IPS-11a (cell line): ENCODE measurements around the gene SH3YL1.

Experiments
- H3K4me3 ChIP-seq: one replicate; pipeline ENCODE4 v1.5.1; 2013; ENCODE audit warnings: low read depth, low read length, control low read depth

SH3YL1 gene

DNA sequence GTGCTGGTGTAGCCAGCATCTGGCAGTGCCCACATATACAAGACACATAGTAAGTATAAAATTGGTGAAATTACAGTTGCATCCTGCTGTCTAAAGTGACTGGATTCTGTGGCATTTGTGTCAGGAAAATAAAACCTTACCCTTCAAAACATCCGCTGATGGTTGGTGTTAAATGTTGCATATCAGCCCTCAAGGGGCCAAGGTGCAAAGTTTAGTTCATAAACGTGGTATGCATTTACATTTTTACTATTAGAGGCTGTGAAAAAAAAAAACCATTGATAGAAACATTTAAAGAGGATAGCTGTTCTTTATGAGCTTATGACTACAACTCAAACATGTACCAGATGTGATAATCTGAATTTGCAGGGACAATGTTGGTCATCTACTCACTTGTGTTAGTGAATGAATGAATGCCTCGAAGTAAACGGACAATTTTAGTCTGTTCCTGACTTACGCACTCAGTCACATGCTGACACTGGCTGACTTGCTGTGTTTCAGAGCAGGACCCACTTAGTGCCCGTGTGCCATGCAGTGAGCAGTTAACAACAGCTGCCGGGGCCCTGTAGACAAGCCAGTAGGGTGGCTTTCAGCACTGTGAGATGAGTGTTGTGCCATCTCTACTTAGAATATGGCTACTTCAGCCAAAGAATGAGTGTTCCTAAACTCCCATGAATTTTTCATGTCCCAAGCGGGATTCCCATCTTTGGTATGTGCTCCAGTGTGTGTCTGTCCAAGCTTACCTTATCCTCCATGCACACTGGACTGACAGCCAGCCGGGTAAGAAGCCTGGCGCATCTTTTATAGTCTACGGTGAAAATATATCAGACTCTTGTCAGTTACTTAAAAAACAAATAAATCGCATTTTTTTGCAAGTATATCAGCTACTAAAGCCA, 18.8 kb upstream of the SH3YL1 start:
- no peak overlapping the region for H3K4me3 ChIP-seq

DNA sequence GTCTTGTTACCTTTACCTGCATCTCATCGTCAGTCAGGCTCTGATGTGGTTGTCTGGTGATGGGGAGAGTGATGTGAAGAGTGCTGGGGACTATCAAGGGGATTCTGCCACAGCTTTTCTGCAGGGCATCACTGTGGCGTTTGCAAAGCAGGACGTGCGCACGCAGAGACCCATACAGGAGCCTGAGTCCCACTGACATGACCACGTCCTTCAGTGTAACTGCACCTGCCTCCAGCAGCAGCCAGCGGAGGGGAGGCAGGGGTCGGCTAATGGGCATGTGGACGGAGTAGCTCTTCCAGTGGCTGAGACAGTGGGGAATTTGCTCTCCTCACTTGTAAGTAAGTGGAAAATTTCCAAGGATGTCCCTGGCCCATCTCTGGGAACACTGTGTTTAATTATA, 17.5 kb upstream of the SH3YL1 start:
- no peak overlapping the region for H3K4me3 ChIP-seq

DNA sequence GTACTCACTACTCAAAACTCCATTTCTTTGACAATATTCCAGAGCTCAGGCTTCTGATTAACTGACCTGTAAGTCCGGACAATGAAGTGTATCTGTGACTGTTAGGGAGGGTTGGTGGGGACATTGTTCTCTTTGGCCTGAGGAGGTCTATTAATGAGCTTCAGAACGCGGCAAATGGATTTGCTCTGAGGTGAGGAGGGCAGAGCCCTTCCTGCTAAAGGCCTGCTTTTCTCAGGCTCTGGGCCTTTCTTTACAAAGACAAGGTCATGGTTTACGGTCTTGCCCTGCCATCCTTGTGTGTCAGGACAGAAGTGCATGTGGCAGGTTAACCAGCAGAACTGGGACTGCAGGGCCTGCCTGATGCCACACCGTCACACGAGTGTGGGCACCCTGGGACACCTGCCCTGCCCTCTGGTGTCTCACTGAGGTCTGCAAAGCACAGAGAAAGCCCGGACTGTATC, 16.8 kb upstream of the SH3YL1 start:
- H3K4me3 ChIP-seq, result no peak overlapping the region

DNA sequence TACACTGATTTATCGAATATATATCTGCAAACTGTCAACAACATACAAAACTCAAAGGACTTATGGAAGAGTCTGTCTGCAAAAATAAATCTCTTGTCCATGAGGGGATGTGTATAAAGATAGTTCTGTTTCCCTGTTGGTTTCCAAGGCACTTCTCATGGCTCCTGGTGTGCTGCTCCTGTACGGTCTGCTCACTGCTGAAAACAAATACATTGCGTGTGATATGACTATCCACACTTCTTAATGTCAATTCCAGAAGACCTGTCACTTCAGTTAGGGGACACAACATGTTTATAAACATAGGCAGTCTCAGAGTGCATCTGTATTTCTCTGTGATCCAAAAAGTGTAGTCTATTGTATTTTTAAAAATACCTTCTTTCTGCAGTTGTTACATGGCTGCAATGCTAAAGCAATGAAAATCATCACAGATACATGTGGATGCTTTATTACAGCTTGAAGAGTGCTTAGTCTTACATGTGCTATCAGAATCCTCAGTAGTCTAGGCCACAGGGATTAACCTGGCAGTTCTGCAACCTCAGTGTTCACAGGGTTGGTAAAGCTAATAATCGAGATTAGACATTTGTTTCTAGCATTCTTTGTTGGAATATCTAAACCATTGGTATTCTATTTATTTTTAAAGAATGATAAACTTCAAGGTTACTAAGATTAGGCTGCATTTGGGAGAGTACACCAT, 16.3 kb upstream of the SH3YL1 start:
- H3K4me3 ChIP-seq, result no peak overlapping the region

DNA sequence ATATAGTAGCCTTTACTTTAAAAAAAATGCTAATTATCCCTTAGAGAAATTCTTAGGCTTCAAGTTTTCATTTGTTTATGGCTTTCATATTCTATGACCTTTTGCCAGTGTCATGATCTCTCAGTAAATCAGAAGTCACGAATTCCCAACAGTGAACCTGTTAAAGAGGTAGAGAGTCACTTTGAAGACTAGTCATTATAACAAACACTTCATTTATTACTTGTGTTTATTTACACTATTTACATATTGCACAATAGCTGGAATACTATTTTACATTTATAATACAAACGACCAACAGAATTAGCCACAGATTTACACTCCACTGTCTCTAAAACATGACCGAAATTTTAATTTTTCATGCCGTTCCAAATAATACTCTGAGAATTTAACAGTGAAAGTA, 15.5 kb upstream of the SH3YL1 start:
- H3K4me3 ChIP-seq, result no peak overlapping the region

DNA sequence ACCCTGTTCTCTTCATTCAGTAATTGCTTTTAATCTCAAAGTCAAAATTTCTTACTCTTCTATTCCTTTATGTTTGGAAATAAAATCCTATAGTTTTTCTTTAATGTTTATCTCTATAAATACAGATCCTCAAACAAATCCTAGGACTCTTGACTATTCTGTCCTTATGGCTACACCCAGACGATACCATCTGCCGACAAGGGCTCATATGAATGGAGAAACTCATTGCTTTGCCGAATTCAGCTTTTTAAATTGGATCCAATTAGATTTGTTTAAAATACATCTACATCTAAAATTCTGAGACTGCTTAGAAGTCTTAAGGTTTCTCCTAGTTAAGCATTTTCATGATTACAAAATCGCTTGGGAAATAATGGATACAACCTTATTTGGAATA, 15.1 kb upstream of the SH3YL1 start:
- H3K4me3 ChIP-seq, result no peak overlapping the region

DNA sequence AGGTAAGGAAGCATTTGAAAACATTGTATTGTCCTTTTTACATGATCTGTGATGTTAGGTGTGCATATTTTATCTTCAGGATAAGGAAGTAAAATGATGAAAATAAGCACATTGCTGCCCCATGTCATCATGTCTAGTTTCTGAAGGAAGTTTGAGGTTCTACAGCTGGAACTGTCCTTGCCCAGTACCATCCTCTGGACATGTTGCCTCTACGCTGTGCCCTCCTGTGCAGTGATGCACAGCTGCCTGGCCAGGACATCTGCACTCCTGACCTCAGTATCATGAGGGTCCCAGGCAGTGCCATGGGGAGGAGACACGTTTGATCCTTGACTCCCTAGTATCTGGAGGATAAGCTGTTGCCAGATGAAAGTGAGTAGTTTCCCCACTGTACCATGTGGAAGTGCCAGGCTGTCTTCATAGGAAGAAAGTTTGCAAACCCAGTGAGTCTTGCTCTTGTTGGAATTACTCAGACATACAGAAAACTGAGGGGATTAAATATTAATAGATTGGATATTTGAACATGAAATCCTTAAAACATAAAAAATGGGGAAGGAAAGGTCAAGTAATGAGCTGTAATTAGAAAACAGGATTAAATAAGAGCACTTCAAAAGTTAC, 14.6 kb upstream of the SH3YL1 start:
- H3K4me3 ChIP-seq, result no peak overlapping the region

DNA sequence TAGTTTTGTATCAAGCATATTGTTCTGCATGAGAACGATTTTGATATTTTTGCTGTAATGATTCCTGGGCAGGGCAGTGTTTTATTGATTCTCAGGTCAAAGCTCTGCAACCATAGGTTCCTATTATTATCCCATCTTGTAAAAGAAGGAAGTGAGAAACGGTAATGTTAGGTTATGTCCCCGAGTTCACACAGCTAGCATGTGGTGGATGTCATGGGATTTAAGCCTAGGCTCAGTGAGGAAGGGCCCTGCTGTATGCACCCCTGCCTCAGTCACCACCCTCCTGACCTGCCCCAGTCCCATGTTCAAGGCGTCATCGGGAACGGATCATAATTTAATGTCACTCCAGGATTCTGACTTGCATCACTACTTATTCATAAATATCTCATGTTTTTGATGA, 11.6 kb upstream of the SH3YL1 start:
- no peak overlapping the region for H3K4me3 ChIP-seq

DNA sequence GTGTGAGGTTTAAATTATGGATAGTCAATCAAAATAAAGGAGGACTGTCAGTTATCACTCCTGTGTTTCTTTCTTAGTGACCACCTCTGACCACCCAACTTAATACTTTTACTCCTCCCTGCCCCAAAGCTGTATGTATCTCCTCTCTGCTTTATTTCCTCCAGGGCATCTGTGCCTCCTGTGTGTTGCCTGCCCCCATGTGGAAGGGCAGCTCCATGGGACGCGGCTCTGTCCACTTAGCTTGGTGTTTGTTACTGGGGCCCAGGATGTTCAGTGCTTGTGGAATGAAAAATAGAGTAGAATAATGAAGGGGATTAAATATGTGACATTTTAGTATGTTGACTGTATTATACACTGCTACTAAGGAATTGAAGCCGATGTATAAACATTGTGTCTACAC, 10.7 kb upstream of the SH3YL1 start:
- no peak overlapping the region for H3K4me3 ChIP-seq

DNA sequence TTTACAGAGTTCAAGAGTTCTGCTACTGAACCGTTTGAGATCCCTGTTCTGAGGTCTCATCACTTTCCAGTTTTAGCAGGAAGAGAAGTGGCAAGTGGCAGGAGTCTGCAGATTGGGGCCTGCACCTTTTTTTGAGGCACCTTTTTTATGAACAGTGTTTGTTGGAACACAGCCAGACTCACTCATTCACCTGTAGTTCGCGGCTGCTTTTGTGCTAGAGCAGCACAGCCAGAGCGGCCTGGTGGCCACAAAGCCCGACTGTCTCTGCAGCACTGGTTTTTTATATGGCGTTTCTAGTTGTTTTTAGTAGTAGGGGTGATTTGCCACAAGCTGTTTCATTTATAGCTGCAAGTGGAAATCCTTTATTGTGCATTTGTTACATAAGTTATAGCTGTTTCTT, 9.5 kb upstream of the SH3YL1 start:
- no peak overlapping the region for H3K4me3 ChIP-seq

DNA sequence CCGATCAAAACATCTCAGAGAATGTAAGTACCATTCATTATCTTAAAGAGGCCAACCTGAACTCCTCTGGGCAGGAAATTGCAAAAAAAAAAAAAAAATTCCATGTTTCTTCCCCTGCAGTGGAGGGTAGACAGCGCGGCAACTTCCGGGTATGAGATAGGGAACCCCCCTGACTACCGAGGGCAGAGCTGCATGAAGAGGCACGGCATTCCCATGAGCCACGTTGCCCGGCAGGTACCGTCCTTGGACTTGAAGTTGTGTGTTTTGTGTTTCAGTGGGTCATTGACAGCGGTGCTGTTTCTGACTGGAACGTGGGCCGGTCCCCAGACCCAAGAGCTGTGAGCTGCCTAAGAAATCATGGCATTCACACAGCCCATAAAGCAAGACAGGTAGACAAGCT, 8.1 kb upstream of the SH3YL1 start:
- H3K4me3 ChIP-seq, result no peak overlapping the region

DNA sequence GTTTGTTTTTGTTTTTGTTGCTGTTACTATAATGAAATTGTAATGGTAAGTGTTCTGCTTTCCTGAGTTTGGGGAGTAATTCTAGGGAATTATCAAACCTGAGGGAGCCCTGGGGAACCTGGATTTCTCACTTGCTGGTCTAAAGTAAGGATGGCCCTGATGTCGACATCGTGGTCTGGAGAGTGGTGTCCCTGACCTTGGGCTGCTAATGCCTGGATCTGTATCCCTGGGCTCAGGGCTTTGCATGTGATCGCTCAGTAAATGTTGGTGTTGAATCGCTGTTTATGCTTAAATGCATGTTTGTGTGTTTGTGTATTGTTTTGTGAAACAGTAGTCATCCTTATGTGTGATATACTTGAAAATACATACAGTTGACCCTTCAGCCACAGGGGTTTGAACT, 7.0 kb upstream of the SH3YL1 start:
- no peak overlapping the region for H3K4me3 ChIP-seq

DNA sequence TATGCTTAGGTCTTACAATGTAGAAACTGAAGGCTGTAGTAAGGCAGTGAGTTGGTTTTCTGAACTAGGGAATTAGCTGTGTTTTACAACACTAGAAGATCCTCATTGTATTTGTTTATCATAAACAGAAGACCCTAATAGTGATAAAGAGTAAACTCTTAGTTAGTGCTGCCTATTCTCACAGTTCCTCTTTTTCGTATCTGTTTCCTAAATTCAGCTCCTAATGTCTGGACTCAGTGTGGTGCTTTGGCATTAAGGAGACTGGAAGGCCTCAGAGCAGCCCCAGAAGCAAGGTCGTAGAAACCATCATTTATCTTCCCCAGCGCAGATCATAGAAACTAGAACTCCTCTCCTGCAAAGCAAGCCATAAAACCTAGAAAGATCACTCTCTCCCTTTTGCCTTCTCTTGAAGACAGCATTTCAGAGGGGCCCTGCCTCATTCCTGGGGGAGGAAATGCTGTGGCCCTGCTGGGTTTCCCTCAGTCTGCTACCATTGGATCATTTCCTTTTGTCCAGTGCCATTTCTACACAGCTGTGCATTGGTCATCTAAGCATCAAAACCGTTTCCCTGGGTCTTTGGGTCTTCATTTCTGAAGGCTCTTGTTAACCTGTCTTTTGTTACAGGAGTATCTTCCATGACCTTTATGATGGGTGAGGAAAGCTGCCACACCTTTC, 5.7 kb upstream of the SH3YL1 start:
- H3K4me3 ChIP-seq, result no peak overlapping the region

DNA sequence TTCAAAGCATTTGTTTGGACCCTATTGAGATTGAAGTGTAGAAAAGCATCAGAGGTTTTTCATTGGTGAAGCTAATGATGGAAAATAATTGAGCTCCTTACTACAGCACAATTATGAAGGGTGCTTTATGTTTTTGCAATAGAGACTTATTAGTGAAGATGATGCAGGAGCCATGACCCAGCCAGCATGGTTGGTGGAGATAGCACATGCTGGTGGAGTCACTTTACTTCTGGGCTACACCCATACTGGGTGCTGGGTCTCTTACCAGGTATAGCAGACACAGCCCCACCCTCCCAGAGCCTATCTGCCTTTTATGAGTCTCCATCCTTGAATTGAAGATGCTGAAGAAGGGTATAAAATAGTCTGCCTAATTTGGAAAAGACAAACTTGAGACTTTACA, 4.5 kb upstream of the SH3YL1 start:
- H3K4me3 ChIP-seq, result no peak overlapping the region

DNA sequence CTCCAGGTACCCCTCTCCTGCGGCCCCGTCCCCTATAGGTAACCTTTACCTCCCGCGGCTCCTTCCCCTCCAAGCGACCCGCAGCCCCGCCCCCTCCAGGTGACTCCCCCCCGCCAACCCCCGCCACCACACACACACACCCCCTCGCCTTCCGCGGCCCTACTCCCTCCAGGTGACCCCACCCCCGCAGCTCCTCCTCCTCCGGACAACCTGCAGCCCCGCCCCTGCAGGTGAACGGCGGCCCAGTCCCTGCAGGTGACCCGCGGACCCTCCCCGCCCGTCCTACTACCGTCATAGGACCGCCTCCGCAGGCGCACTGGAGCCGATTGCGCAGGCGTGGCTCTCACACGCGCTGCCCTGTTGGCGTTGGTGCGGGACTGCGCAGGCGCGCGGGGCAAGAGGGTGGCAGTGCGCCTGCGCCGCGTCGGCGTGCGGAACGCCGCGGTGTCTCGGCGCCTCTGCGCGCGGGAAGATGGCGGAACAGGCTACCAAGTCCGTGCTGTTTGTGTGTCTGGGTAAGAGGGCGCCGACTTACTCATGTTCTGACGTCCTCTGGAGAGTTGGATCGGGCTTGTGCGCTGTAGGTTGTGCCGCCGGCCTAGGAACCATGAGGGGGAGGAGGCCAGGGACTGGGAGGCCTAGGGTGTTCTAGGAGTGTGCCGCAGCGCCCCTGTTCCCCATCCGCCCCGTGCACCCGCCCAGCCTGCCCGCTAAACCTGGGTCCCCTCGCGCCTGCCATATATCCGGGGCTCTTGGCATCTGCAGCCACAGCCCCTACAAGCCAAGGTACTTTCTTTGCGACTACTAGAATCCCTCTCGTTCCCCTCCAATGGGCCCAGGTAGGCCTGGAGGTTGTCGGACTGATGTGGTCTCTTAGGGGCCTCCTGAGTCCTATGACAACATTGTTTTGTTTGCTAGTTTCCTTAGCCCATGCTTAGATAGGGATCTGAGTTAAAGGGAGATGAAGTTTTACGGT, 949 bp upstream of the SH3YL1 start, which contains the start of gene ACP1:
Gene ACP1, plus strand, starts transcription at position 455 of the 976 bp plus-strand sequence. Its CDS starts 18 bp downstream, at position 473.
- H3K4me3 ChIP-seq, result peak within 1 kb of the TSS; percentile 98

DNA sequence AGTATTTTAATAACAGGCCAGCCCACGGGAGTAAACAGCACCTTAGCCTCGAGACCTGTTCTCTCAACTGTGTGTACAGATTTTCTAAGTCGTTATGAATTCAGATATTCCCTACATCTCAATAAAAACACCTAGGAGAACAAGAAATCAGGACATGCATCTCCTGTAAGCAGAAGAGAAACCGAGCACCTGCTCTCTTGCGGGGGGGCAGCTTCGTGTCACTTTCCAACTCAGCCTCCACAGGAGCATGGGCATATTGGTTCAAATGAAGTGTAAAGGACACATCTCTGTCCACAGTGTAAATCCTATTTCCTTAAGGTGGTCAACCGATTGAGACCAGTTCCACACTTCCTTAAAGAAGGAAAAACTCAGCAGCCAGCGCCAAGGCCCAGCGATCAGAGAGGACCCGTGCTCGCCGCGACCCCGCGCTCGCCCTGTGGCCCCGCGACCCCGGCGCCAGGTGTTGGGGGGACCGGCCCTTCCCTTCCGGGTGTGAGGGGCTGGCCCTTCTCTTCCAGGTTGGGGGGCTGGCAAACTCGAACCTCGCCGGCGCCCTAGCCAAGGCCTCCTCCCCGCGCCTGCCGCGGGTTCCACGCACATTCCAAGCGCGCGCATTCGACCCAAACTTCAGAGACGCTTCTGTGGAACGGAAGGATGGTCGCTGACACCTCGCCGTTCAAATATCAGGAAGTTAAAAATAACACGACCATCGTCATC, 652 bp downstream of the SH3YL1 start:
- peak overlapping the region; percentile 50 for H3K4me3 ChIP-seq

DNA sequence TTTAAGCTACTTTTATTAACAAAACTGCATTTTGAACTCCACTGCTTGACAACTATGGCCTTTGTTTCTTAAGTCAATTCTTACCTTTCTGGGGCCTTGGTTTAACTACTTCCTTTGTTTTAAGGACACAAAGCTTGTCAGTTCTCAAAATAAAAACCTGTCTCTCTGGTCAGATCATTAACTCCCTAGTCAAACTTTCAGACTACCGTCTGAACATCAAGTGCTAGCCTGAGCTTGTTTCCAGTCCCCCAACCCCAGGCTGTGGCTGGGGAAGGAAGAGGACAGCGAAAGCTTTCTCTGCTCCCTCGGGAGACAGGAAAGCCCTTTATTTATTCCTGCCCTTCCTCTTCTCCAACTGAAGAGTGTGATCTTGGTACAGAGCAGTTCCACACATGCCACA, 1.7 kb downstream of the SH3YL1 start:
- H3K4me3 ChIP-seq, result no peak overlapping the region

DNA sequence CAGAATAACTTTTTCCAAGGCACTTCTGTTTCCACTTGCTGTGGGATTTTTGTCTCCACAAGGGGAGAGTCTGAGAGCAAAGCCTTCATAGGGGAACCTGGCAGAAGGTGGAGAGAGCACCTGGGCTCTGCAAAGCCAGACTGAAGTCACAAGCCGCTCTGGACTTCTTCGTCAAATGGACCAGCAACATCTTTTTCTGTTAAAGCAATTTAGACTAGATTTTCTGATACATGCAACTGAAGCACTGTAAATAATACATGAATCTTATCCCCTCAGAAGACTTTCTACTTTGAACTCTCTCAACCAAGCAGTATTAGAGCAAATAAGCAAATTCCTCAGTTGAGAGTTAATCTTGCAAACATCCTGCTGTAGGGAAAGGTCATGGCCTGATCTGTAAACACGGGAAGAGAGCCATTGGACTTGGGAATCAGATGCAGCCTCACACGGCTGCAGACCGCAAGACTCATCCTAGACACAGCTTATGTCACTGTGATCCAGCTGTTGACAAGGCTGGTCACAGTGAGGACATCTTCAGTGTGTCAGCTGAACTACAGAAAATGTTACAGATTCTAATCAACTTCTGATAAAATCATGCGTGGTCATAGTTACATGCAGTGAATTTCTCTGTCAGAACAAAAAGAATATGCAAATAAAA, 3.2 kb downstream of the SH3YL1 start:
- no peak overlapping the region for H3K4me3 ChIP-seq

DNA sequence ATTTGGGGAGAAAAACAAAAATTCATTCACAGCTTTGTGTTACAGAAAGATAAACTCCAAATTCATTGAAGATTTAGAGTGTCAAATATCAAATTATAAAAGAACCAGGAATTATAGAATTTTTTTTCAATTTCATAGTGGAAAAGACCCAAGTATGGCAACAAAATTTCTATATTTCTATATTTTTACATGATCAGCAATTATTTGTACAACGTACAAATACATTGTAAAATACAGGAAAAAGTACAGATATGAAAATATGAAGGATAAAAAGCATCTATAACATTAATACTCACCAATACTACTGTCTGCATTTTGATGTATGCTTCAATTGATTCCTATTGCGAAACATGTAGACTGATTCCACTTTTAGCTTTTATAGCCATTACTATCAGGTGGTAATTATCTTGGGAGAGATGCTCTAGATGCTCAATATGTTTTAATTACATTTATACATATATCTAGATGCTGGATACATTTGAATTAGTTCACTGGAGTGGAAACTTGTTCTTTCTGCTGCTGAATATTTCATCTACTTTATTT, 4.0 kb downstream of the SH3YL1 start:
- H3K4me3 ChIP-seq, result no peak overlapping the region
